HepG2 (cell line): ENCODE measurements around the gene NFKBIA. TPM values are rescaled to one million over a fixed set of nuclear protein-coding genes. Genes with fewer than 3 reads are reported as not detected.

Experiments
- ATF2 ChIP-seq: sonication (generic); formaldehyde crosslinking; IDR thresholded peaks from 2 replicates; pipeline ENCODE4 v1.4.0; 2020; ENCODE audit warnings: missing genetic modification reagents
- DNMT1 ChIP-seq: sonication (generic); formaldehyde crosslinking; IDR thresholded peaks from 2 replicates; pipeline ENCODE4 v1.5.1; 2020; ENCODE audit warnings: mild to moderate bottlenecking, missing genetic modification reagents
- HNF1B ChIP-seq: sonication (generic); formaldehyde crosslinking; IDR thresholded peaks from 2 replicates; pipeline ENCODE4 v1.5.1; 2020; ENCODE audit warnings: mild to moderate bottlenecking, moderate library complexity, missing genetic modification reagents
- NFE2L2 ChIP-seq: fragments of 150-350 bp; IDR thresholded peaks from 2 replicates; pipeline ENCODE4 v1.6.1; 2014; ENCODE audit warnings: low read length
- PCBP2 ChIP-seq: fragments of 200-400 bp; formaldehyde crosslinking; optimal IDR thresholded peaks from 2 replicates; pipeline ENCODE3; 2018; ENCODE audit warnings: low read length, low read depth; ENCODE audit not compliant: poor library complexity, severe bottlenecking
- REL ChIP-seq: sonication (generic); formaldehyde crosslinking; conservative IDR thresholded peaks from 2 replicates; pipeline ENCODE4 v1.8.0; 2022; ENCODE audit warnings: mild to moderate bottlenecking, missing genetic modification reagents, moderate library complexity
- SKI ChIP-seq: fragments of 450-650 bp; IDR thresholded peaks from one replicate; pipeline ENCODE4 v1.6.1; 2018; ENCODE audit warnings: mild to moderate bottlenecking; ENCODE audit not compliant: partially characterized antibody
- STAT6 ChIP-seq: sonication (generic); formaldehyde crosslinking; IDR thresholded peaks from 2 replicates; pipeline ENCODE4 v1.4.0; 2020; ENCODE audit warnings: missing genetic modification reagents, mild to moderate bottlenecking, borderline replicate concordance
- TOPORS ChIP-seq: sonication (generic); formaldehyde crosslinking; IDR thresholded peaks from 2 replicates; pipeline ENCODE4 v1.8.0; 2023; ENCODE audit warnings: mild to moderate bottlenecking, missing genetic modification reagents
- ZBTB4 ChIP-seq: sonication (generic); formaldehyde crosslinking; IDR thresholded peaks from 2 replicates; pipeline ENCODE4 v1.4.0; 2020; ENCODE audit warnings: missing genetic modification reagents, mild to moderate bottlenecking, borderline replicate concordance
- ZNF224 ChIP-seq: sonication (generic); formaldehyde crosslinking; IDR thresholded peaks from 2 replicates; pipeline ENCODE4 v1.5.0; 2020; ENCODE audit warnings: mild to moderate bottlenecking, missing genetic modification reagents
- ZNF280B ChIP-seq: sonication (generic); formaldehyde crosslinking; IDR thresholded peaks from 2 replicates; pipeline ENCODE4 v1.5.0; 2020; ENCODE audit warnings: missing genetic modification reagents, mild to moderate bottlenecking, borderline replicate concordance
- ZNF296 ChIP-seq: sonication (generic); formaldehyde crosslinking; conservative IDR thresholded peaks from 2 replicates; pipeline ENCODE4 v1.5.0; 2020; ENCODE audit warnings: mild to moderate bottlenecking, missing genetic modification reagents
- ZNF3 ChIP-seq: IDR thresholded peaks from 2 replicates; pipeline ENCODE4 v1.7.0; 2017; ENCODE audit warnings: inconsistent platforms
- ZNF337 ChIP-seq: sonication (generic); formaldehyde crosslinking; IDR thresholded peaks from 2 replicates; pipeline ENCODE4 v1.5.1; 2020; ENCODE audit warnings: missing genetic modification reagents, low read depth, mild to moderate bottlenecking, borderline replicate concordance
- ZNF343 ChIP-seq: sonication (generic); formaldehyde crosslinking; IDR thresholded peaks from 2 replicates; pipeline ENCODE4 v1.4.0; 2020; ENCODE audit warnings: mild to moderate bottlenecking, missing genetic modification reagents
- ZNF501 ChIP-seq: sonication (generic); formaldehyde crosslinking; IDR thresholded peaks from 2 replicates; pipeline ENCODE4 v1.5.1; 2020; ENCODE audit warnings: mild to moderate bottlenecking, moderate library complexity, missing genetic modification reagents
- ZNF83 ChIP-seq: sonication (generic); formaldehyde crosslinking; IDR thresholded peaks from 2 replicates; pipeline ENCODE4 v1.4.0; 2020; ENCODE audit warnings: missing genetic modification reagents, mild to moderate bottlenecking, borderline replicate concordance
- polyA plus RNA-seq, 8 experiments: library from polyadenylated mRNA; depleted of rRNA in 3 of 8; stranded (reverse) in 7 of 8; unstranded in 1 of 8; fragments of >200 nt; fragmentation: Illumina TruSeq in 4 of 8; extraction: Trizol in 4 of 8; gene quantifications; 2 replicates each; pipeline versions ENCODE4 v1.2.1 to v1.2.3, GENCODE V29; 2011 to 2016; ENCODE audit warnings: low read depth in 4 of 8, missing spikeins in 1 of 8, mixed read lengths in 1 of 8; ENCODE audit not compliant: insufficient read depth in 1 of 8
- total RNA-seq, 5 experiments: library from RNA; depleted of rRNA; stranded (reverse); fragments of >200 nt; fragmentation: Illumina TruSeq; extraction: Trizol; gene quantifications; 2 replicates each; pipeline ENCODE4 v1.2.3, GENCODE V29; 2016; ENCODE audit warnings: low read depth in 1 of 5

Gene NFKBIA
- total and polyA plus RNA-seq, 2 of the 13 experiments (the other 11 are each of a cell fraction or from before 2014, with no cell fraction given), result 197 to 319 TPM

GRCh38 chr14:35366056-35366451 lies 38.5 kb downstream of the NFKBIA start (continued):
- TF ChIP-seq ZNF224 (CRISPR knock-in tag) (0 out of 2 replicates have a peak, but pooled peaks have one; percentile 5), ZNF3 (CRISPR knock-in tag) (no peak), ZBTB4 (no peak), DNMT1 (peak; percentile 78; the same call in 1 of the 2 replicates), ZNF280B (peak; percentile 82; the same call in 1 of the 2 replicates), STAT6 (no peak), TOPORS (no peak), SKI (no peak), REL (CRISPR knock-in tag) (no peak), ZNF501 (CRISPR knock-in tag) (no peak), ZNF296 (CRISPR knock-in tag) (no peak), ATF2 (CRISPR knock-in tag) (no peak), ZNF83 (CRISPR knock-in tag) (0 out of 2 replicates have a peak, but pooled peaks have one; percentile 17), NFE2L2 (0 out of 2 replicates have a peak, but pooled peaks have one; percentile 1), HNF1B (CRISPR knock-in tag) (no peak), ZNF343 (CRISPR knock-in tag) (peak; percentile 84; the same call in 1 of the 2 replicates), ZNF337 (CRISPR knock-in tag) (0 out of 2 replicates have a peak, but pooled peaks have one; percentile 1), PCBP2 (no peak)
